ENCODE results near the gene SUDS3.

Gene SUDS3

GRCh38 chr12:118429688-118430383 lies 53.5 kb downstream of the SUDS3 start:
- no peak overlapping the region for H3K4me3 Mint-ChIP-seq
- no peaks in the 10 kb centered on the region for H3K36me3 Mint-ChIP-seq (ENCODE audit: low read depth)
- no peak overlapping the region for H3K27ac Mint-ChIP-seq
- H3K4me1 Mint-ChIP-seq (ENCODE audit: low read depth), result no peaks in the 10 kb centered on the region
- H3K27me3 Mint-ChIP-seq (ENCODE audit: low read depth), result no peaks in the 10 kb centered on the region
- H3K9me3 Mint-ChIP-seq, result no peaks in the 10 kb centered on the region
- DNase-seq (ENCODE audit: low spot score), result no peak

- no peak for DNase-seq (ENCODE audit: low spot score)
- no peaks in the 10 kb centered on the region for H3K4me1 Mint-ChIP-seq (ENCODE audit: low read depth)
- no peak overlapping the region for H3K4me3 Mint-ChIP-seq
- no peaks in the 10 kb centered on the region for H3K27me3 Mint-ChIP-seq (ENCODE audit: low read depth)
- H3K36me3 Mint-ChIP-seq (ENCODE audit: low read depth), result no peaks in the 10 kb centered on the region
- H3K27ac Mint-ChIP-seq, result no peak overlapping the region
- H3K9me3 Mint-ChIP-seq, result no peaks in the 10 kb centered on the region
These were observed 54.2 kb downstream of the SUDS3 start for GRCh38 chr12:118430516-118430915.

- Mint-ChIP-seq H3K27me3 (ENCODE audit: low read depth) (no peaks in the 10 kb centered on the region), H3K36me3 (ENCODE audit: low read depth) (no peaks in the 10 kb centered on the region), H3K27ac (no peak overlapping the region), H3K9me3 (no peaks in the 10 kb centered on the region), H3K4me1 (ENCODE audit: low read depth) (no peaks in the 10 kb centered on the region), H3K4me3 (no peak overlapping the region)
- DNase-seq (ENCODE audit: low spot score), result no peak
These were observed 56.6 kb downstream of the SUDS3 start for GRCh38 chr12:118432812-118433545.

- H3K4me3 Mint-ChIP-seq, result no peak overlapping the region
These were observed 59.8 kb downstream of the SUDS3 start for GRCh38 chr12:118436002-118436730.

GRCh38 chr12:118436986-118437385 lies 60.6 kb downstream of the SUDS3 start:
- H3K27ac Mint-ChIP-seq, result no peak overlapping the region
- no peaks in the 10 kb centered on the region for H3K36me3 Mint-ChIP-seq (ENCODE audit: low read depth)
- DNase-seq (ENCODE audit: low spot score), result no peak
- no peaks in the 10 kb centered on the region for H3K4me1 Mint-ChIP-seq (ENCODE audit: low read depth)
- no peaks in the 10 kb centered on the region for H3K27me3 Mint-ChIP-seq (ENCODE audit: low read depth)
- no peak overlapping the region for H3K4me3 Mint-ChIP-seq
- H3K9me3 Mint-ChIP-seq, result no peaks in the 10 kb centered on the region

More at GRCh38 chr12:118436002-118436730, 59.8 kb downstream of the SUDS3 start:
- Mint-ChIP-seq H3K4me1 (ENCODE audit: low read depth) (no peaks in the 10 kb centered on the region), H3K27me3 (ENCODE audit: low read depth) (no peaks in the 10 kb centered on the region), H3K36me3 (ENCODE audit: low read depth) (no peaks in the 10 kb centered on the region), H3K27ac (no peak overlapping the region), H3K9me3 (no peaks in the 10 kb centered on the region)
- no peak for DNase-seq (ENCODE audit: low spot score)

- no peak overlapping the region for H3K4me3 Mint-ChIP-seq
- DNase-seq (ENCODE audit: low spot score), result no peak
- no peaks in the 10 kb centered on the region for H3K9me3 Mint-ChIP-seq
These were observed 62.7 kb downstream of the SUDS3 start for GRCh38 chr12:118439068-118439467.

GRCh38 chr12:118446247-118446646 lies 69.9 kb downstream of the SUDS3 start:
- peaks cover 5% of the 10 kb centered on the region for H3K27me3 Mint-ChIP-seq (ENCODE audit: low read depth)
- no peak overlapping the region for H3K27ac Mint-ChIP-seq
- DNase-seq (ENCODE audit: low spot score), result no peak
- no peaks in the 10 kb centered on the region for H3K4me1 Mint-ChIP-seq (ENCODE audit: low read depth)
- H3K36me3 Mint-ChIP-seq (ENCODE audit: low read depth), result no peaks in the 10 kb centered on the region
- no peaks in the 10 kb centered on the region for H3K9me3 Mint-ChIP-seq
- H3K4me3 Mint-ChIP-seq, result no peak overlapping the region

More at GRCh38 chr12:118439068-118439467, 62.7 kb downstream of the SUDS3 start:
- H3K4me1 Mint-ChIP-seq (ENCODE audit: low read depth), result no peaks in the 10 kb centered on the region
- H3K36me3 Mint-ChIP-seq (ENCODE audit: low read depth), result no peaks in the 10 kb centered on the region
- no peak overlapping the region for H3K27ac Mint-ChIP-seq
- H3K27me3 Mint-ChIP-seq (ENCODE audit: low read depth), result peaks cover 5% of the 10 kb centered on the region

GRCh38 chr12:118447181-118447580 lies 70.8 kb downstream of the SUDS3 start:
- no peaks in the 10 kb centered on the region for H3K36me3 Mint-ChIP-seq (ENCODE audit: low read depth)
- peaks cover 5% of the 10 kb centered on the region for H3K27me3 Mint-ChIP-seq (ENCODE audit: low read depth)
- H3K27ac Mint-ChIP-seq, result no peak overlapping the region
- no peak for DNase-seq (ENCODE audit: low spot score)
- no peaks in the 10 kb centered on the region for H3K9me3 Mint-ChIP-seq
- H3K4me1 Mint-ChIP-seq (ENCODE audit: low read depth), result no peaks in the 10 kb centered on the region
- H3K4me3 Mint-ChIP-seq, result no peak overlapping the region

GRCh38 chr12:118448341-118448740 lies 72.0 kb downstream of the SUDS3 start:
- Mint-ChIP-seq H3K4me3 (no peak overlapping the region), H3K9me3 (no peaks in the 10 kb centered on the region), H3K36me3 (ENCODE audit: low read depth) (no peaks in the 10 kb centered on the region), H3K4me1 (ENCODE audit: low read depth) (no peaks in the 10 kb centered on the region), H3K27ac (no peak overlapping the region), H3K27me3 (ENCODE audit: low read depth) (no peaks in the 10 kb centered on the region)
- no peak for DNase-seq (ENCODE audit: low spot score)

GRCh38 chr12:118455327-118455726 lies 79.0 kb downstream of the SUDS3 start:
- H3K4me1 Mint-ChIP-seq (ENCODE audit: low read depth), result peaks cover 3% of the 10 kb centered on the region
- no peaks in the 10 kb centered on the region for H3K36me3 Mint-ChIP-seq (ENCODE audit: low read depth)
- H3K27ac Mint-ChIP-seq, result no peak overlapping the region
- H3K9me3 Mint-ChIP-seq, result no peaks in the 10 kb centered on the region
- no peaks in the 10 kb centered on the region for H3K27me3 Mint-ChIP-seq (ENCODE audit: low read depth)
- H3K4me3 Mint-ChIP-seq, result no peak overlapping the region
- DNase-seq (ENCODE audit: low spot score), result no peak

GRCh38 chr12:118456741-118457140 lies 80.4 kb downstream of the SUDS3 start:
- Mint-ChIP-seq H3K27me3 (ENCODE audit: low read depth) (no peaks in the 10 kb centered on the region), H3K4me3 (no peak overlapping the region), H3K4me1 (ENCODE audit: low read depth) (peaks cover 3% of the 10 kb centered on the region), H3K36me3 (ENCODE audit: low read depth) (no peaks in the 10 kb centered on the region), H3K9me3 (peaks cover 3% of the 10 kb centered on the region), H3K27ac (no peak overlapping the region)
- DNase-seq (ENCODE audit: low spot score), result no peak

- no peaks in the 10 kb centered on the region for H3K36me3 Mint-ChIP-seq (ENCODE audit: low read depth)
These were observed 82.8 kb downstream of the SUDS3 start for GRCh38 chr12:118459110-118459509.

GRCh38 chr12:118463677-118464076 lies 87.3 kb downstream of the SUDS3 start:
- H3K4me3 Mint-ChIP-seq, result no peak overlapping the region
- DNase-seq (ENCODE audit: low spot score), result no peak
- H3K27ac Mint-ChIP-seq, result no peak overlapping the region
- H3K36me3 Mint-ChIP-seq (ENCODE audit: low read depth), result no peaks in the 10 kb centered on the region
- no peaks in the 10 kb centered on the region for H3K27me3 Mint-ChIP-seq (ENCODE audit: low read depth)
- no peaks in the 10 kb centered on the region for H3K4me1 Mint-ChIP-seq (ENCODE audit: low read depth)
- peaks cover 3% of the 10 kb centered on the region for H3K9me3 Mint-ChIP-seq

More at GRCh38 chr12:118459110-118459509, 82.8 kb downstream of the SUDS3 start:
- H3K27me3 Mint-ChIP-seq (ENCODE audit: low read depth), result no peaks in the 10 kb centered on the region
- no peak overlapping the region for H3K27ac Mint-ChIP-seq
- no peak for DNase-seq (ENCODE audit: low spot score)
- no peak overlapping the region for H3K4me3 Mint-ChIP-seq
- H3K4me1 Mint-ChIP-seq (ENCODE audit: low read depth), result peaks cover 3% of the 10 kb centered on the region
- peaks cover 3% of the 10 kb centered on the region for H3K9me3 Mint-ChIP-seq

- Mint-ChIP-seq H3K4me1 (ENCODE audit: low read depth) (no peaks in the 10 kb centered on the region), H3K4me3 (no peak overlapping the region), H3K36me3 (ENCODE audit: low read depth) (no peaks in the 10 kb centered on the region), H3K9me3 (peaks cover 3% of the 10 kb centered on the region), H3K27ac (no peak overlapping the region), H3K27me3 (ENCODE audit: low read depth) (no peaks in the 10 kb centered on the region)
- no peak for DNase-seq (ENCODE audit: low spot score)
These were observed 89.4 kb downstream of the SUDS3 start for GRCh38 chr12:118465706-118466105.
